Trophoblast cell (in vitro differentiated cells and primary cell): ENCODE results near the gene LRP1B.
A peak's percentile ranks its signal among the peaks of the same experiment; 100 is the strongest.

Experiments used
- DNase-seq, 2 donors: peaks; one replicate each; pipeline ENCODE4 v3.0.0-alpha.2; 2016
- H2AFZ ChIP-seq: 2 replicates; pipeline ENCODE4 v1.6.1; 2013; ENCODE audit warnings: low read length, moderate library complexity, mild to moderate bottlenecking; ENCODE audit not compliant: insufficient read depth, poor library complexity
- H2AK5ac ChIP-seq: 2 replicates; pipeline ENCODE4 v1.6.1; 2013; ENCODE audit warnings: mild to moderate bottlenecking, low read length
- H2BK120ac ChIP-seq: 2 replicates; pipeline ENCODE4 v1.6.1; 2013; ENCODE audit warnings: low read length, mild to moderate bottlenecking, moderate library complexity; ENCODE audit not compliant: insufficient read depth, poor library complexity
- H2BK12ac ChIP-seq: 2 replicates; pipeline ENCODE4 v1.6.1; 2013; ENCODE audit warnings: mild to moderate bottlenecking, low read length, moderate library complexity
- H2BK5ac ChIP-seq: 2 replicates; pipeline ENCODE4 v1.6.1; 2013; ENCODE audit warnings: low read length, low read depth, moderate library complexity, mild to moderate bottlenecking; ENCODE audit not compliant: poor library complexity
- H3K14ac ChIP-seq: 2 replicates; pipeline ENCODE4 v1.6.1; 2013; ENCODE audit warnings: mild to moderate bottlenecking, low read length
- H3K18ac ChIP-seq: 2 replicates; pipeline ENCODE4 v1.6.1; 2013; ENCODE audit warnings: mild to moderate bottlenecking, low read length
- H3K23ac ChIP-seq: 2 replicates; pipeline ENCODE4 v1.6.1; 2013; ENCODE audit warnings: low read length
- H3K27ac ChIP-seq: 2 replicates; pipeline ENCODE4 v1.5.1; 2013; ENCODE audit warnings: low read depth, mild to moderate bottlenecking, inconsistent platforms, low read length, moderate library complexity
- H3K27me3 ChIP-seq: 2 replicates; pipeline ENCODE4 v1.6.1; 2013; ENCODE audit warnings: inconsistent platforms, mild to moderate bottlenecking, low read length, moderate library complexity; ENCODE audit not compliant: insufficient read depth
- H3K36me3 ChIP-seq, 2 experiments: 1 replicate in 1 of 2; 2 replicates in 1 of 2; pipeline ENCODE4 v1.6.1; 2013; ENCODE audit warnings: low read length in 2 of 2, mild to moderate bottlenecking in 2 of 2, moderate library complexity in 1 of 2; ENCODE audit not compliant: insufficient read depth in 2 of 2, control insufficient read depth in 1 of 2
- H3K4ac ChIP-seq: 2 replicates; pipeline ENCODE4 v1.6.1; 2013; ENCODE audit warnings: low read depth, mild to moderate bottlenecking, low read length, moderate library complexity
- H3K4me1 ChIP-seq, 2 experiments: 1 replicate in 1 of 2; 2 replicates in 1 of 2; pipeline ENCODE4 v1.6.1; 2013; ENCODE audit warnings: low read length in 2 of 2, mild to moderate bottlenecking in 2 of 2, moderate library complexity in 1 of 2; ENCODE audit not compliant: insufficient read depth in 2 of 2, control insufficient read depth in 1 of 2
- H3K4me2 ChIP-seq: 2 replicates; pipeline ENCODE4 v1.6.1; 2013; ENCODE audit warnings: inconsistent platforms, mild to moderate bottlenecking, low read length, moderate library complexity
- H3K4me3 ChIP-seq: 2 replicates; pipeline ENCODE4 v1.5.1; 2013; ENCODE audit warnings: mild to moderate bottlenecking, low read depth, low read length, inconsistent platforms
- H3K79me1 ChIP-seq: one replicate; pipeline ENCODE4 v1.6.1; 2013; ENCODE audit warnings: low read length
- H3K79me2 ChIP-seq: 2 replicates; pipeline ENCODE4 v1.6.1; 2013; ENCODE audit warnings: low read length, mild to moderate bottlenecking; ENCODE audit not compliant: control insufficient read depth, insufficient read depth, poor library complexity
- H3K9ac ChIP-seq: 2 replicates; pipeline ENCODE4 v1.6.1; 2013; ENCODE audit warnings: mild to moderate bottlenecking, low read length
- H3K9me3 ChIP-seq: 2 replicates; pipeline ENCODE4 v1.6.1; 2013; ENCODE audit warnings: low read depth, mild to moderate bottlenecking, control low read depth, inconsistent platforms, low read length; ENCODE audit not compliant: insufficient read depth
- H4K12ac ChIP-seq: 2 replicates; pipeline ENCODE4 v1.6.1; 2013; ENCODE audit warnings: low read depth, mild to moderate bottlenecking, low read length, moderate library complexity
- H4K8ac ChIP-seq: 2 replicates; pipeline ENCODE4 v1.6.1; 2013; ENCODE audit warnings: low read depth, mild to moderate bottlenecking, low read length, moderate library complexity
- H4K91ac ChIP-seq: one replicate; pipeline ENCODE4 v1.6.1; 2013; ENCODE audit warnings: low read depth, mild to moderate bottlenecking, low read length, moderate library complexity
- WGBS: extraction: QIAGEN DNeasy Blood & Tissue Kit; methylation state at CpG from one replicate; pipeline ENCODE4 v1.1.7; 2013; ENCODE audit warnings: missing lambda C conversion rate; ENCODE audit not compliant: insufficient read length, insufficient coverage; ENCODE audit errors: extremely low coverage; 5-methylcytosine and 5-hydroxymethylcytosine counted together

LRP1B gene

GRCh38 chr2:142153601-142154000 lies 22.8 kb upstream of the LRP1B start:
- no peaks in the 10 kb centered on the region for H3K4me1 ChIP-seq
- H4K12ac ChIP-seq: no peak overlapping the region
- no peaks in the 10 kb centered on the region for H3K9me3 ChIP-seq
- H2AFZ ChIP-seq: no peak overlapping the region
- H3K36me3 ChIP-seq: no peaks in the 10 kb centered on the region
- no peak overlapping the region for H2AK5ac ChIP-seq
- H2BK5ac ChIP-seq: no peak overlapping the region
- H3K18ac ChIP-seq: no peak overlapping the region
- no CpG with 5 or more reads among the region's 1 CpG for WGBS
- no peak overlapping the region for H2BK120ac ChIP-seq
- no peak overlapping the region for H3K14ac ChIP-seq
- no peak overlapping the region for H3K27ac ChIP-seq
- H3K79me1 ChIP-seq: no peaks in the 10 kb centered on the region
- H3K4me2 ChIP-seq: no peak overlapping the region
- no peak overlapping the region for H3K4ac ChIP-seq
- DNase-seq: no peak
- H3K23ac ChIP-seq: no peak overlapping the region
- no peak overlapping the region for H2BK12ac ChIP-seq
- H3K79me2 ChIP-seq: no peaks in the 10 kb centered on the region
- no peak overlapping the region for H3K4me3 ChIP-seq
- H4K8ac ChIP-seq: no peak overlapping the region
- H3K27me3 ChIP-seq: no peaks in the 10 kb centered on the region
- H3K9ac ChIP-seq: no peak overlapping the region
- H4K91ac ChIP-seq: no peak overlapping the region

DNA sequence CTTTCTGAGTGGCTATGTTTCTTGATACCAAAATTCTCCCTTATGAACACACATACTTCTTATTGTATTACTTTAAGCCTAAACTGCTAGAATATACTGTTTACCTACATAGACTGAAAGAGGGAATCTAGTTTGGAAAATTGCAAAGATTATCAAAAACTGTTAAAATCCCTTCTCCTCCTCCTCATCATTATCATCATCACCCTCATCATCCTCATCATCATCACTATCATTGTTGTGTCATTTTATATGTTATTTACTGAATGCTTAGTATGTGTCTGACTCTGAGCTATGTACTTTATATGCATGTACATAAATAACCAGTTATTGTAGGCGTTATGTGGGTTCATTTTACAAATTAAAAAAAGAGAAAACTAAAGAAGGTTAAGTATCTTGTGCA lies 19.6 kb upstream of the LRP1B start:
- no CpG with 5 or more reads among the region's 1 CpG for WGBS
- H4K12ac ChIP-seq: no peak overlapping the region
- H2AK5ac ChIP-seq: no peak overlapping the region
- H3K4me3 ChIP-seq: no peak overlapping the region
- H3K79me2 ChIP-seq: no peaks in the 10 kb centered on the region
- H3K23ac ChIP-seq: no peak overlapping the region
- no peak for DNase-seq
- H3K27me3 ChIP-seq: no peaks in the 10 kb centered on the region
- no peak overlapping the region for H3K14ac ChIP-seq
- H2BK5ac ChIP-seq: no peak overlapping the region
- no peak overlapping the region for H2AFZ ChIP-seq
- H2BK12ac ChIP-seq: no peak overlapping the region
- no peak overlapping the region for H3K9ac ChIP-seq
- H3K36me3 ChIP-seq: no peaks in the 10 kb centered on the region
- no peak overlapping the region for H4K8ac ChIP-seq
- H4K91ac ChIP-seq: no peak overlapping the region
- H3K4me2 ChIP-seq: no peak overlapping the region
- no peak overlapping the region for H3K18ac ChIP-seq
- no peaks in the 10 kb centered on the region for H3K79me1 ChIP-seq
- no peak overlapping the region for H3K4ac ChIP-seq
- no peak overlapping the region for H3K27ac ChIP-seq
- H2BK120ac ChIP-seq: no peak overlapping the region
- no peaks in the 10 kb centered on the region for H3K9me3 ChIP-seq
- no peaks in the 10 kb centered on the region for H3K4me1 ChIP-seq

- Histone ChIP-seq H4K12ac (no peak overlapping the region), H3K4me2 (no peak overlapping the region), H4K8ac (no peak overlapping the region), H3K79me1 (no peaks in the 10 kb centered on the region), H3K27me3 (no peaks in the 10 kb centered on the region), H3K14ac (no peak overlapping the region), H2BK120ac (no peak overlapping the region), H3K23ac (no peak overlapping the region), H3K9me3 (no peaks in the 10 kb centered on the region), H3K27ac (no peak overlapping the region), H3K4me1 (no peaks in the 10 kb centered on the region), H2AFZ (no peak overlapping the region), H4K91ac (no peak overlapping the region), H2BK12ac (no peak overlapping the region), H3K9ac (no peak overlapping the region), H2BK5ac (no peak overlapping the region), H3K4me3 (no peak overlapping the region), H3K36me3 (no peaks in the 10 kb centered on the region), H3K4ac (no peak overlapping the region), H3K18ac (no peak overlapping the region), H3K79me2 (no peaks in the 10 kb centered on the region), H2AK5ac (no peak overlapping the region)
- no peak for DNase-seq
- no CpG with 5 or more reads among the region's 2 CpGs for WGBS
Observed at GRCh38 chr2:142144547-142144946, 13.7 kb upstream of the LRP1B start.

GRCh38 chr2:142142595-142142994 lies 11.8 kb upstream of the LRP1B start:
- no peaks in the 10 kb centered on the region for H3K36me3 ChIP-seq
- H3K4me3 ChIP-seq: no peak overlapping the region
- DNase-seq: peak; percentile 13 to 24
- no peak overlapping the region for H2AK5ac ChIP-seq
- no peak overlapping the region for H3K23ac ChIP-seq
- no peak overlapping the region for H3K18ac ChIP-seq
- no peak overlapping the region for H3K4ac ChIP-seq
- H3K9ac ChIP-seq: no peak overlapping the region
- no peaks in the 10 kb centered on the region for H3K9me3 ChIP-seq
- no peaks in the 10 kb centered on the region for H3K79me1 ChIP-seq
- no peaks in the 10 kb centered on the region for H3K79me2 ChIP-seq
- H2BK120ac ChIP-seq: no peak overlapping the region
- no peak overlapping the region for H3K4me2 ChIP-seq
- H3K14ac ChIP-seq: no peak overlapping the region
- no peak overlapping the region for H2BK5ac ChIP-seq
- no peak overlapping the region for H2AFZ ChIP-seq
- H4K8ac ChIP-seq: no peak overlapping the region
- H4K12ac ChIP-seq: no peak overlapping the region
- no peak overlapping the region for H4K91ac ChIP-seq
- H3K27me3 ChIP-seq: no peaks in the 10 kb centered on the region
- no CpG with 5 or more reads among the region's 3 CpGs for WGBS
- H3K27ac ChIP-seq: no peak overlapping the region
- no peak overlapping the region for H2BK12ac ChIP-seq
- H3K4me1 ChIP-seq: no peaks in the 10 kb centered on the region
